ENCODE results near the gene AKR1A1.
A peak's percentile ranks its signal among the peaks of the same experiment; 100 is the strongest.

AKR1A1 gene

DNA sequence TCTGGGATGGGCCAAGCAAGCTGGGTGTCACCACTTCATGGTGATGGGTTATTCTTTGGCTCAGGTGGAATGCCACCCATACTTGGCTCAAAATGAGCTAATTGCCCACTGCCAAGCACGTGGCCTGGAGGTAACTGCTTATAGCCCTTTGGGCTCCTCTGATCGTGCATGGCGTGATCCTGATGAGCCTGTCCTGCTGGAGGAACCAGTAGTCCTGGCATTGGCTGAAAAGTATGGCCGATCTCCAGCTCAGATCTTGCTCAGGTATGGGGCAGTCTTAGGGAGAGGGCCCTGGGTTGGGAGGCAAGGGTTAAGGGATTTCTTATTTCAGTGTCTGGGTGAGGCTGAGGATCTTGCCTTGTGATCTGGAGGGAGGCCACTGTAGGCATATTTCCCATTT, 17.8 kb downstream of the AKR1A1 start:
- Histone ChIP-seq H3K27me3 (ENCODE audit: insufficient read depth, low read length, poor library complexity) (no peaks in the 10 kb centered on the region), H3K79me2 (ENCODE audit: control insufficient read depth, insufficient read depth, low read length) (no peaks in the 10 kb centered on the region), H3K23ac (ENCODE audit: low read length) (no peak overlapping the region), H4K5ac (ENCODE audit: low read length) (no peak overlapping the region), H3K27ac (ENCODE audit: low read depth, low read length) (no peak overlapping the region), H2AK5ac (ENCODE audit: low read length) (no peak overlapping the region), H3K79me1 (ENCODE audit: low read length) (no peaks in the 10 kb centered on the region), H2BK120ac (ENCODE audit: low read depth, low read length) (no peak overlapping the region), H3K18ac (ENCODE audit: low read length) (no peak overlapping the region), H3K4me2 (ENCODE audit: low read length) (no peak overlapping the region), H3K9ac (ENCODE audit: low read length) (no peak overlapping the region), H3K36me3 (ENCODE audit: control insufficient read depth, insufficient read depth, low read length) (peaks cover 25% of the 10 kb centered on the region), H2BK15ac (replicated peaks; ENCODE audit: low read depth) (no peak overlapping the region), H3K4ac (ENCODE audit: low read depth, low read length) (no peak overlapping the region), H3K4me1 (ENCODE audit: control insufficient read depth, low read depth, low read length) (no peaks in the 10 kb centered on the region), H3K56ac (ENCODE audit: low read length) (no peak overlapping the region), H3K4me3 (ENCODE audit: low read length) (no peak overlapping the region), H2BK5ac (ENCODE audit: low read length) (no peak overlapping the region), H4K8ac (ENCODE audit: low read depth, low read length) (no peak overlapping the region)
- WGBS (ENCODE audit: extremely low coverage, insufficient coverage, low lambda C conversion rate), result no CpG with 5 or more reads among the region's 4 CpGs
- no peak for DNase-seq

DNA sequence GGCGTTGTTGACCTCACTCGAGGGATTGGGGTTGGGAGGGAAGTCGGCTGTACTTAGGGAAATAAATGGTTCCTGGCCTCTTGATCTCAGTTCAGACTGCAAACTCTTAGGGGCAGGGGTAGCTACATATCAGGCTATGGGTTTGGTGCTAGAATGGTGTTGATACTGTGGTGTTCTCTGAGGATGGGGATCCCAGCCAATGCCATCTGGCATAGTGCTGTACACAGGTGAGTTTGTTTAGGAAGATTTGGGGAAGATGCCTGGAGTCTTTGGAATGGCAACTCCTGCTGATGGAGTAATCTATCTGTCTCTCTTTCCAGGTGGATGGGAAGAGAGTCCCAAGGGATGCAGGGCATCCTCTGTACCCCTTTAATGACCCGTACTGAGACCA, 18.9 kb downstream of the AKR1A1 start:
- no peak for DNase-seq
- Histone ChIP-seq H3K79me2 (ENCODE audit: control insufficient read depth, insufficient read depth, low read length) (no peaks in the 10 kb centered on the region), H3K79me1 (ENCODE audit: low read length) (no peaks in the 10 kb centered on the region), H3K4me2 (ENCODE audit: low read length) (no peak overlapping the region), H3K23ac (ENCODE audit: low read length) (no peak overlapping the region), H3K27ac (ENCODE audit: low read depth, low read length) (no peak overlapping the region), H3K27me3 (ENCODE audit: insufficient read depth, low read length, poor library complexity) (no peaks in the 10 kb centered on the region), H4K8ac (ENCODE audit: low read depth, low read length) (no peak overlapping the region), H2AK5ac (ENCODE audit: low read length) (no peak overlapping the region), H3K56ac (ENCODE audit: low read length) (no peak overlapping the region), H2BK120ac (ENCODE audit: low read depth, low read length) (no peak overlapping the region), H3K36me3 (ENCODE audit: control insufficient read depth, insufficient read depth, low read length) (peaks cover 23% of the 10 kb centered on the region), H4K5ac (ENCODE audit: low read length) (no peak overlapping the region), H3K4me3 (ENCODE audit: low read length) (no peak overlapping the region), H3K4ac (ENCODE audit: low read depth, low read length) (no peak overlapping the region), H3K18ac (ENCODE audit: low read length) (no peak overlapping the region), H2BK15ac (replicated peaks; ENCODE audit: low read depth) (no peak overlapping the region), H3K9ac (ENCODE audit: low read length) (no peak overlapping the region), H3K4me1 (ENCODE audit: control insufficient read depth, low read depth, low read length) (peaks cover 2% of the 10 kb centered on the region), H2BK5ac (ENCODE audit: low read length) (no peak overlapping the region)
- WGBS (ENCODE audit: extremely low coverage, insufficient coverage, low lambda C conversion rate), result no CpG with 5 or more reads among the region's 4 CpGs

DNA sequence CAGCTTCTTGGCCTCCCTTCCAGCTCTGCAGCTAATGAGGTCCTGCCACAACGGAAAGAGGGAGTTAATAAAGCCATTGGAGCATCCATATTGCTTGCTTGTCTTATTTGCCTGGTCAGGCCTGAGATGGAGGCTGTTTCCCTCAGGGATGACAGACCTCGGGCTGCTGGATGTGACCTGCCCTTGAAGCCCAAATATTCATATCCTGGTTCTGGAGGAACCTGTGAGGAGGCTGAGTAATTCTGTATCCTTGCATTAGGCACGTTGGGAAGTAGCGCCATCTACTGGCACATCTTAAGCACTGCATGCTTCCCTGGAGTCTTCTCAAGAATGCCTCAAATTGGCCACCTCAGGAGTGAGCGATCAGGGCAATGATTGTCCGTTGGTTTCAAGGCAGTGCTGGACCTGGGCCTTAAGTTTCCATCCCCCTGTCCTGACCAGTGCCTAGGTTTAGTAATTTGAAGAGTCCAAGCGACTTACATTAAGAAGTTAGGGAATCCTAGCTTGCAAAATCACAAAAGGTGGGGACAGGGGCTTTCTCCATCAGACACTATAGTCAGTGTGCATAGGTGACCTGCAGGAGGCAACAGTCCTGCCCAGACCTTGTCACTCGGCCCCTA, 19.4 kb downstream of the AKR1A1 start:
- Histone ChIP-seq H2BK5ac (ENCODE audit: low read length) (no peak overlapping the region), H3K4ac (ENCODE audit: low read depth, low read length) (no peak overlapping the region), H3K36me3 (ENCODE audit: control insufficient read depth, insufficient read depth, low read length) (peaks cover 23% of the 10 kb centered on the region), H3K4me1 (ENCODE audit: control insufficient read depth, low read depth, low read length) (peaks cover 2% of the 10 kb centered on the region), H3K18ac (ENCODE audit: low read length) (no peak overlapping the region), H3K23ac (ENCODE audit: low read length) (no peak overlapping the region), H4K8ac (ENCODE audit: low read depth, low read length) (no peak overlapping the region), H3K4me2 (ENCODE audit: low read length) (no peak overlapping the region), H4K5ac (ENCODE audit: low read length) (no peak overlapping the region), H2AK5ac (ENCODE audit: low read length) (no peak overlapping the region), H3K27ac (ENCODE audit: low read depth, low read length) (no peak overlapping the region), H3K4me3 (ENCODE audit: low read length) (no peak overlapping the region), H3K79me1 (ENCODE audit: low read length) (no peaks in the 10 kb centered on the region), H3K79me2 (ENCODE audit: control insufficient read depth, insufficient read depth, low read length) (no peaks in the 10 kb centered on the region), H3K56ac (ENCODE audit: low read length) (no peak overlapping the region), H3K27me3 (ENCODE audit: insufficient read depth, low read length, poor library complexity) (no peaks in the 10 kb centered on the region), H2BK120ac (ENCODE audit: low read depth, low read length) (no peak overlapping the region), H2BK15ac (replicated peaks; ENCODE audit: low read depth) (no peak overlapping the region), H3K9ac (ENCODE audit: low read length) (no peak overlapping the region)
- no CpG with 5 or more reads among the region's 8 CpGs for WGBS (ENCODE audit: extremely low coverage, insufficient coverage, low lambda C conversion rate)
- DNase-seq, result peak; percentile 87

DNA sequence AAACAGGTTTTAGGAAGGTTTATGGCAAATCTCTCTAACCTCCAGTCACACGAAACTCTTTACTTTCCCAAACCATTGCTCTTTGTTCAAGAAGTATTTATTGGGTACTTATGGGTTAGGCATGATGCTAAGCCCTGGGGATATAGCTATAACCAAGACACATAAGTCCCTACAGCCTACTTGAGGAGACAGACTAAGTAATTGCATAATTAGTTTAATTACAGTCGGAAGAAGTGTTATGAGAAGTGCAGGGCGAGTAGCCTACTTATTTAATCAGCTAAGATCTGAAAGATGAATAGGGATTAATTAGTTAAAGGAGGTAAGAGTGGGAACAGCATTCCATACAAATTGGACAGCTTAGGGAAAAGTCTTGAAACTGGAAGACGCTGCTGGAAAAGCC, 20.0 kb downstream of the AKR1A1 start:
- H3K79me2 ChIP-seq (ENCODE audit: control insufficient read depth, insufficient read depth, low read length), result no peaks in the 10 kb centered on the region
- H3K27ac ChIP-seq (ENCODE audit: low read depth, low read length), result no peak overlapping the region
- no peak overlapping the region for H3K4me2 ChIP-seq (ENCODE audit: low read length)
- H3K18ac ChIP-seq (ENCODE audit: low read length), result no peak overlapping the region
- H4K5ac ChIP-seq (ENCODE audit: low read length), result no peak overlapping the region
- no peak overlapping the region for H3K4me3 ChIP-seq (ENCODE audit: low read length)
- no peak overlapping the region for H3K23ac ChIP-seq (ENCODE audit: low read length)
- no peak for DNase-seq
- no peak overlapping the region for H3K4ac ChIP-seq (ENCODE audit: low read depth, low read length)
- H3K79me1 ChIP-seq (ENCODE audit: low read length), result no peaks in the 10 kb centered on the region
- no peak overlapping the region for H3K9ac ChIP-seq (ENCODE audit: low read length)
- H4K8ac ChIP-seq (ENCODE audit: low read depth, low read length), result no peak overlapping the region
- no peak overlapping the region for H3K56ac ChIP-seq (ENCODE audit: low read length)
- H3K36me3 ChIP-seq (ENCODE audit: control insufficient read depth, insufficient read depth, low read length), result peaks cover 23% of the 10 kb centered on the region
- no CpG with 5 or more reads among the region's 4 CpGs for WGBS (ENCODE audit: extremely low coverage, insufficient coverage, low lambda C conversion rate)
- no peak overlapping the region for H2AK5ac ChIP-seq (ENCODE audit: low read length)
- H3K27me3 ChIP-seq (ENCODE audit: insufficient read depth, low read length, poor library complexity), result no peaks in the 10 kb centered on the region
- peaks cover 2% of the 10 kb centered on the region for H3K4me1 ChIP-seq (ENCODE audit: control insufficient read depth, low read depth, low read length)
- no peak overlapping the region for H2BK5ac ChIP-seq (ENCODE audit: low read length)
- no peak overlapping the region for H2BK120ac ChIP-seq (ENCODE audit: low read depth, low read length)
- no peak overlapping the region for H2BK15ac ChIP-seq (replicated peaks; ENCODE audit: low read depth)

DNA sequence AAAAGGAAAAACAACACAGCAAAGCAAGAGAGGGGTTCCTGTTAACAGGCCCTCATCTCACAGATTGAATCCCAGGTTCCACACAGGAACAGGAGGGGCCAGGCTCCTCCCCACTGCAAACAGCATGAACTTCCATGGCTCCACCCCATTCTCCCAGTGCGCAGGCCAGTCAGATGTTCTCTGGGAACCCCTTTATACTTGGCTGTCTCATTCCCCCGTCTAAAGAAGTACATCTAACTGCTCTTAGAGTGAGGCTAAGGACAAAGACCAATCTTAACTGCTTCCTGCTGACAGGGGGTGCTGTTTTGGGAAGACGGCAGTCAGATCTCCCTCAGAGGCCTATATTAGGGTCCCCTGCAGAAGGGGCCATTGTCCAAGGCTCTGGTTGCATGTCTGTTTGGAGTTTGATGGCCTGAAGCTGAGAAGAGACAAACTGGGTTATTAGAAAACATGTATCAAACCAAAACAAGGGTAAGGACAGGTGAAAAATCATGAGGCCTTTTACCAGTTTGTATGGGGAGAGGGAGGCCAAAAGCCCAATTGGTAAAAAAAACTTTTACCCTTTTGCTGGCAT, 22.7 kb downstream of the AKR1A1 start:
- Histone ChIP-seq H3K4me1 (ENCODE audit: control insufficient read depth, low read depth, low read length) (peaks cover 2% of the 10 kb centered on the region), H2BK15ac (replicated peaks; ENCODE audit: low read depth) (no peak overlapping the region), H3K36me3 (ENCODE audit: control insufficient read depth, insufficient read depth, low read length) (peaks cover 9% of the 10 kb centered on the region), H2BK5ac (ENCODE audit: low read length) (no peak overlapping the region), H4K8ac (ENCODE audit: low read depth, low read length) (no peak overlapping the region), H2AK5ac (ENCODE audit: low read length) (no peak overlapping the region), H3K4me3 (ENCODE audit: low read length) (no peak overlapping the region), H3K79me1 (ENCODE audit: low read length) (no peaks in the 10 kb centered on the region), H3K4ac (ENCODE audit: low read depth, low read length) (no peak overlapping the region), H3K9ac (ENCODE audit: low read length) (peak overlapping the region; percentile 25), H3K79me2 (ENCODE audit: control insufficient read depth, insufficient read depth, low read length) (no peaks in the 10 kb centered on the region), H3K56ac (ENCODE audit: low read length) (peak overlapping the region; percentile 40), H3K27ac (ENCODE audit: low read depth, low read length) (no peak overlapping the region), H3K18ac (ENCODE audit: low read length) (no peak overlapping the region), H2BK120ac (ENCODE audit: low read depth, low read length) (no peak overlapping the region), H4K5ac (ENCODE audit: low read length) (no peak overlapping the region), H3K4me2 (ENCODE audit: low read length) (no peak overlapping the region), H3K23ac (ENCODE audit: low read length) (no peak overlapping the region), H3K27me3 (ENCODE audit: insufficient read depth, low read length, poor library complexity) (no peaks in the 10 kb centered on the region)
- DNase-seq, result no peak
- no CpG with 5 or more reads among the region's 3 CpGs for WGBS (ENCODE audit: extremely low coverage, insufficient coverage, low lambda C conversion rate)

DNA sequence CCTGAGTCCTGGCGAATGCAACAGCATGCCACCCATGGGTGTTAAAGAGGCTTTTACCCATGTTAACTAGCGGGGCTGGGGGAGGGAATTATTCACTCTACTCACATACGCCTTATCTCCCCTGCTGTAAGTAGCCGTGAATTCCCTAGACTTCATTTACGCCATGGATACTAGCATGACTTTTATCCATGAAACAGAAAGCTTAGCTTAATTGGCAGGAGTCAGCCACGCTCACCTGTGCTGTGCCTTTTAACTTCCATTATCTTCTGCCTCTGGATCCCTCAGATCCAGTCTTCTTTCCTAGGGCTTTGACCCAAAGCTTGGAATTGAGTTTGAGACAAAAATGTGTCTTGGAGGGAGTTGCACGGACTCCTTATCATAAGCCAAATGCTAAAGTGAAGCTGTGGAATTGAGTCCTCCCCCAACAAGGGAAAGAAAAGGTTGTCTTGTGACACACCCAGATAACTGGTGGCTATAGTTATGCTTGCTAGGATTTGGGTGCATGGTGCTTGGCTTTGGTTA, 23.5 kb downstream of the AKR1A1 start:
- no peaks in the 10 kb centered on the region for H3K79me2 ChIP-seq (ENCODE audit: control insufficient read depth, insufficient read depth, low read length)
- no peak overlapping the region for H3K18ac ChIP-seq (ENCODE audit: low read length)
- no peak overlapping the region for H3K56ac ChIP-seq (ENCODE audit: low read length)
- H3K27me3 ChIP-seq (ENCODE audit: insufficient read depth, low read length, poor library complexity), result no peaks in the 10 kb centered on the region
- H2AK5ac ChIP-seq (ENCODE audit: low read length), result no peak overlapping the region
- no CpG with 5 or more reads among the region's 7 CpGs for WGBS (ENCODE audit: extremely low coverage, insufficient coverage, low lambda C conversion rate)
- H2BK15ac ChIP-seq (replicated peaks; ENCODE audit: low read depth), result no peak overlapping the region
- peak; percentile 60 for DNase-seq
- peaks cover 2% of the 10 kb centered on the region for H3K4me1 ChIP-seq (ENCODE audit: control insufficient read depth, low read depth, low read length)
- no peak overlapping the region for H3K4me2 ChIP-seq (ENCODE audit: low read length)
- H3K79me1 ChIP-seq (ENCODE audit: low read length), result no peaks in the 10 kb centered on the region
- no peak overlapping the region for H3K9ac ChIP-seq (ENCODE audit: low read length)
- H3K27ac ChIP-seq (ENCODE audit: low read depth, low read length), result no peak overlapping the region
- no peak overlapping the region for H4K8ac ChIP-seq (ENCODE audit: low read depth, low read length)
- no peak overlapping the region for H3K23ac ChIP-seq (ENCODE audit: low read length)
- H4K5ac ChIP-seq (ENCODE audit: low read length), result no peak overlapping the region
- H3K4me3 ChIP-seq (ENCODE audit: low read length), result no peak overlapping the region
- no peak overlapping the region for H2BK5ac ChIP-seq (ENCODE audit: low read length)
- H3K4ac ChIP-seq (ENCODE audit: low read depth, low read length), result no peak overlapping the region
- peaks cover 5% of the 10 kb centered on the region for H3K36me3 ChIP-seq (ENCODE audit: control insufficient read depth, insufficient read depth, low read length)
- no peak overlapping the region for H2BK120ac ChIP-seq (ENCODE audit: low read depth, low read length)

All from mesendoderm (in vitro differentiated cells).